HG03457 (cell line): ENCODE data around the gene RFC3.
"Not testable (repeated sequence)": the region's sequence is repeated elsewhere in the genome, so short reads cannot be mapped to it uniquely, and the experiment has no call there.

ENCODE experiments used
- ATAC-seq: cut with Tn5 transposase; IDR thresholded peaks from one replicate; pipeline ENCODE4 v1.9.1; 2021; ENCODE audit warnings: moderate number of reproducible peaks; ENCODE audit not compliant: unreplicated experiment

The RFC3 gene

GRCh38 chr13:33817901-33818706, at the start of gene RFC3:
Gene RFC3 (plus strand): TSS chr13:33818149. CDS start chr13:33818179, 30 bp downstream.
- ATAC-seq = peak; percentile 85

- no peak for ATAC-seq
Observed at GRCh38 chr13:33771296-33771695, 46.7 kb upstream of the RFC3 start.

GRCh38 chr13:33773790-33774462, 44.0 kb upstream of the RFC3 start:
- ATAC-seq = no peak

- ATAC-seq = no peak
Observed at GRCh38 chr13:33775339-33776108, 42.4 kb upstream of the RFC3 start.

GRCh38 chr13:33776239-33776881, 41.6 kb upstream of the RFC3 start:
- ATAC-seq = no peak

- no peak for ATAC-seq
Observed at GRCh38 chr13:33782631-33783030, 35.3 kb upstream of the RFC3 start.

- not testable (repeated sequence) for ATAC-seq
Observed at GRCh38 chr13:33783212-33783611, 34.7 kb upstream of the RFC3 start.

- ATAC-seq = no peak
Observed at GRCh38 chr13:33784738-33785137, 33.2 kb upstream of the RFC3 start.

- no peak for ATAC-seq
Observed at GRCh38 chr13:33785384-33785783, 32.6 kb upstream of the RFC3 start.

- no peak for ATAC-seq
Observed at GRCh38 chr13:33787051-33787591, 30.8 kb upstream of the RFC3 start.

- no peak for ATAC-seq
Observed at GRCh38 chr13:33789066-33789606, 28.8 kb upstream of the RFC3 start.

- ATAC-seq = no peak
Observed at GRCh38 chr13:33789739-33790138, 28.2 kb upstream of the RFC3 start.

- no peak for ATAC-seq
Observed at GRCh38 chr13:33793726-33794125, 24.2 kb upstream of the RFC3 start.

- no peak for ATAC-seq
Observed at GRCh38 chr13:33794576-33794975, 23.4 kb upstream of the RFC3 start.

GRCh38 chr13:33796095-33796494, 21.9 kb upstream of the RFC3 start:
- ATAC-seq = no peak

- ATAC-seq = no peak
Observed at GRCh38 chr13:33797622-33798021, 20.3 kb upstream of the RFC3 start.

GRCh38 chr13:33798023-33798422, 19.9 kb upstream of the RFC3 start:
- no peak for ATAC-seq

GRCh38 chr13:33799950-33800592, 17.9 kb upstream of the RFC3 start:
- no peak for ATAC-seq

- ATAC-seq = no peak
Observed at GRCh38 chr13:33800646-33801186, 17.2 kb upstream of the RFC3 start.
